Measurements from ENCODE around the gene PRIMA1. TPM values are rescaled to one million over a fixed set of nuclear protein-coding genes. Genes with fewer than 3 reads are reported as not detected.
A peak's percentile ranks its signal among the peaks of the same experiment; 100 is the strongest.

The PRIMA1 gene
- total and polyA plus RNA-seq, 5 donors from 2014 or later = not detected

GRCh38 chr14:93742761-93743160, 45.5 kb downstream of the PRIMA1 start:
- Histone ChIP-seq H3K27ac (ENCODE audit: insufficient read depth, low read length, poor library complexity, severe bottlenecking) (no peak overlapping the region), H3K27me3 (ENCODE audit: control insufficient read depth, insufficient read depth, low read length) (no peaks in the 10 kb centered on the region), H3K4me3 (ENCODE audit: low read depth, low read length) (no peak overlapping the region), H3K9me3 (ENCODE audit: control insufficient read depth in 2 of 2, low read length in 2 of 2) (no peaks in the 10 kb centered on the region), H3K36me3 (ENCODE audit: control insufficient read depth, insufficient read depth, low read length) (no peaks in the 10 kb centered on the region), H3K4me1 (ENCODE audit: control insufficient read depth, insufficient read depth, low read length, poor library complexity, severe bottlenecking) (no peaks in the 10 kb centered on the region)
- no peak for ATAC-seq (ENCODE audit: low read depth in 2 of 2)
- no peak overlapping the region for H3K4me3 Mint-ChIP-seq
- H3K36me3 Mint-ChIP-seq = no peaks in the 10 kb centered on the region
- H3K27ac Mint-ChIP-seq = no peak overlapping the region
- DNase-seq = no peak
- no peaks in the 10 kb centered on the region for H3K4me1 Mint-ChIP-seq
- peaks cover 0 to 2% (median 0%) of the 10 kb centered on the region in 7 donors for H3K9me3 Mint-ChIP-seq
- H3K27me3 Mint-ChIP-seq = peaks cover 14% of the 10 kb centered on the region

GRCh38 chr14:93741556-93742230, 46.6 kb downstream of the PRIMA1 start:
- Mint-ChIP-seq H3K36me3 (no peaks in the 10 kb centered on the region), H3K27ac (no peak overlapping the region), H3K9me3 (peaks cover 0 to 2% (median 0%) of the 10 kb centered on the region in 7 donors), H3K4me1 (no peaks in the 10 kb centered on the region), H3K27me3 (peaks cover 14% of the 10 kb centered on the region), H3K4me3 (no peak overlapping the region)
- H3K9me3 ChIP-seq (ENCODE audit: control insufficient read depth in 2 of 2, low read length in 2 of 2) = no peaks in the 10 kb centered on the region
- H3K4me3 ChIP-seq (ENCODE audit: low read depth, low read length) = no peak overlapping the region
- no peaks in the 10 kb centered on the region for H3K4me1 ChIP-seq (ENCODE audit: control insufficient read depth, insufficient read depth, low read length, poor library complexity, severe bottlenecking)
- H3K27me3 ChIP-seq (ENCODE audit: control insufficient read depth, insufficient read depth, low read length) = no peaks in the 10 kb centered on the region
- ATAC-seq (ENCODE audit: low read depth in 2 of 2) (no peak), DNase-seq (no peak)
- H3K27ac ChIP-seq (ENCODE audit: insufficient read depth, low read length, poor library complexity, severe bottlenecking) = no peak overlapping the region
- H3K36me3 ChIP-seq (ENCODE audit: control insufficient read depth, insufficient read depth, low read length) = no peaks in the 10 kb centered on the region

GRCh38 chr14:93737634-93738033, 50.7 kb downstream of the PRIMA1 start:
- Histone ChIP-seq H3K27ac (ENCODE audit: insufficient read depth, low read length, poor library complexity, severe bottlenecking) (no peak overlapping the region), H3K36me3 (ENCODE audit: control insufficient read depth, insufficient read depth, low read length) (no peaks in the 10 kb centered on the region), H3K4me3 (ENCODE audit: low read depth, low read length) (no peak overlapping the region), H3K4me1 (ENCODE audit: control insufficient read depth, insufficient read depth, low read length, poor library complexity, severe bottlenecking) (no peaks in the 10 kb centered on the region), H3K27me3 (ENCODE audit: control insufficient read depth, insufficient read depth, low read length) (no peaks in the 10 kb centered on the region), H3K9me3 (ENCODE audit: control insufficient read depth in 2 of 2, low read length in 2 of 2) (no peaks in the 10 kb centered on the region)
- Mint-ChIP-seq H3K27me3 (peaks cover 19% of the 10 kb centered on the region), H3K9me3 (peaks cover 0 to 2% (median 0%) of the 10 kb centered on the region in 7 donors), H3K27ac (no peak overlapping the region), H3K36me3 (no peaks in the 10 kb centered on the region), H3K4me3 (no peak overlapping the region), H3K4me1 (no peaks in the 10 kb centered on the region)
- DNase-seq (no peak), ATAC-seq (ENCODE audit: low read depth in 2 of 2) (no peak)

GRCh38 chr14:93736378-93737014, 51.8 kb downstream of the PRIMA1 start:
- Histone ChIP-seq H3K27ac (ENCODE audit: insufficient read depth, low read length, poor library complexity, severe bottlenecking) (no peak overlapping the region), H3K36me3 (ENCODE audit: control insufficient read depth, insufficient read depth, low read length) (no peaks in the 10 kb centered on the region), H3K27me3 (ENCODE audit: control insufficient read depth, insufficient read depth, low read length) (no peaks in the 10 kb centered on the region), H3K4me3 (ENCODE audit: low read depth, low read length) (no peak overlapping the region), H3K9me3 (ENCODE audit: control insufficient read depth in 2 of 2, low read length in 2 of 2) (no peaks in the 10 kb centered on the region), H3K4me1 (ENCODE audit: control insufficient read depth, insufficient read depth, low read length, poor library complexity, severe bottlenecking) (no peaks in the 10 kb centered on the region)
- Mint-ChIP-seq H3K27ac (no peak overlapping the region), H3K36me3 (no peaks in the 10 kb centered on the region), H3K27me3 (peaks cover 19% of the 10 kb centered on the region), H3K4me3 (no peak overlapping the region), H3K4me1 (no peaks in the 10 kb centered on the region), H3K9me3 (peaks cover 0 to 2% (median 0%) of the 10 kb centered on the region in 7 donors)
- DNase-seq (no peak), ATAC-seq (ENCODE audit: low read depth in 2 of 2) (no peak)

GRCh38 chr14:93735206-93735605, 53.1 kb downstream of the PRIMA1 start:
- H3K27me3 Mint-ChIP-seq = peaks cover 14% of the 10 kb centered on the region
- DNase-seq (no peak), ATAC-seq (ENCODE audit: low read depth in 2 of 2) (no peak)
- H3K36me3 Mint-ChIP-seq = no peaks in the 10 kb centered on the region
- H3K4me1 ChIP-seq (ENCODE audit: control insufficient read depth, insufficient read depth, low read length, poor library complexity, severe bottlenecking) = no peaks in the 10 kb centered on the region
- no peak overlapping the region for H3K27ac Mint-ChIP-seq
- H3K4me3 Mint-ChIP-seq = no peak overlapping the region
- H3K36me3 ChIP-seq (ENCODE audit: control insufficient read depth, insufficient read depth, low read length) = no peaks in the 10 kb centered on the region
- H3K9me3 Mint-ChIP-seq = peaks cover 0 to 2% (median 0%) of the 10 kb centered on the region in 7 donors
- no peaks in the 10 kb centered on the region for H3K4me1 Mint-ChIP-seq
- H3K27me3 ChIP-seq (ENCODE audit: control insufficient read depth, insufficient read depth, low read length) = no peaks in the 10 kb centered on the region
- no peak overlapping the region for H3K27ac ChIP-seq (ENCODE audit: insufficient read depth, low read length, poor library complexity, severe bottlenecking)
- H3K4me3 ChIP-seq (ENCODE audit: low read depth, low read length) = no peak overlapping the region
- no peaks in the 10 kb centered on the region for H3K9me3 ChIP-seq (ENCODE audit: control insufficient read depth in 2 of 2, low read length in 2 of 2)

GRCh38 chr14:93734086-93734822, 54.0 kb downstream of the PRIMA1 start:
- DNase-seq (peak in 1 of 3 donors; percentile 3), ATAC-seq (ENCODE audit: low read depth in 2 of 2) (no peak)
- Mint-ChIP-seq H3K4me3 (no peak overlapping the region), H3K4me1 (no peaks in the 10 kb centered on the region), H3K36me3 (no peaks in the 10 kb centered on the region), H3K9me3 (peaks cover 0 to 3% (median 0%) of the 10 kb centered on the region in 7 donors), H3K27me3 (peaks cover 14% of the 10 kb centered on the region), H3K27ac (no peak overlapping the region)
- Histone ChIP-seq H3K9me3 (ENCODE audit: control insufficient read depth in 2 of 2, low read length in 2 of 2) (no peaks in the 10 kb centered on the region), H3K4me3 (ENCODE audit: low read depth, low read length) (no peak overlapping the region), H3K27me3 (ENCODE audit: control insufficient read depth, insufficient read depth, low read length) (no peaks in the 10 kb centered on the region), H3K36me3 (ENCODE audit: control insufficient read depth, insufficient read depth, low read length) (no peaks in the 10 kb centered on the region), H3K27ac (ENCODE audit: insufficient read depth, low read length, poor library complexity, severe bottlenecking) (no peak overlapping the region), H3K4me1 (ENCODE audit: control insufficient read depth, insufficient read depth, low read length, poor library complexity, severe bottlenecking) (no peaks in the 10 kb centered on the region)

- no peaks in the 10 kb centered on the region for H3K36me3 ChIP-seq (ENCODE audit: control insufficient read depth, insufficient read depth, low read length)
- no peaks in the 10 kb centered on the region for H3K36me3 Mint-ChIP-seq
- H3K4me3 ChIP-seq (ENCODE audit: low read depth, low read length) = no peak overlapping the region
- no peaks in the 10 kb centered on the region for H3K9me3 ChIP-seq (ENCODE audit: control insufficient read depth in 2 of 2, low read length in 2 of 2)
- no peak overlapping the region for H3K27ac ChIP-seq (ENCODE audit: insufficient read depth, low read length, poor library complexity, severe bottlenecking)
- peaks cover 0 to 4% (median 0%) of the 10 kb centered on the region in 7 donors for H3K9me3 Mint-ChIP-seq
- H3K27ac Mint-ChIP-seq = no peak overlapping the region
- H3K27me3 ChIP-seq (ENCODE audit: control insufficient read depth, insufficient read depth, low read length) = no peaks in the 10 kb centered on the region
- H3K4me1 ChIP-seq (ENCODE audit: control insufficient read depth, insufficient read depth, low read length, poor library complexity, severe bottlenecking) = no peaks in the 10 kb centered on the region
- no peak overlapping the region for H3K4me3 Mint-ChIP-seq
- ATAC-seq (ENCODE audit: low read depth in 2 of 2) (no peak), DNase-seq (no peak)
- no peaks in the 10 kb centered on the region for H3K4me1 Mint-ChIP-seq
- peaks cover 9% of the 10 kb centered on the region for H3K27me3 Mint-ChIP-seq
Observed at GRCh38 chr14:93733631-93734030, 54.7 kb downstream of the PRIMA1 start.

Measured in CD4-positive, CD25-positive, alpha-beta regulatory T cell (primary cell).